Stimulated activated CD4-positive, alpha-beta T cell treated with anti-CD3 and anti-CD28 coated beads, TNF-alpha, amount 100 ng/mL, for 4 hours (primary cell): ENCODE results near the gene TOMM40.
"Not testable (repeated sequence)": the region's sequence is repeated elsewhere in the genome, so short reads cannot be mapped to it uniquely, and the experiment has no call there.

Experiments
- DNase-seq, 3 experiments: peaks; one replicate each; pipeline ENCODE4 v3.0.0-alpha.2; 2020; ENCODE audit warnings: low read depth in 3 of 3

The TOMM40 gene

GRCh38 chr19:44871809-44872208 lies 19.2 kb upstream of the TOMM40 start:
- no peak for DNase-seq

DNA sequence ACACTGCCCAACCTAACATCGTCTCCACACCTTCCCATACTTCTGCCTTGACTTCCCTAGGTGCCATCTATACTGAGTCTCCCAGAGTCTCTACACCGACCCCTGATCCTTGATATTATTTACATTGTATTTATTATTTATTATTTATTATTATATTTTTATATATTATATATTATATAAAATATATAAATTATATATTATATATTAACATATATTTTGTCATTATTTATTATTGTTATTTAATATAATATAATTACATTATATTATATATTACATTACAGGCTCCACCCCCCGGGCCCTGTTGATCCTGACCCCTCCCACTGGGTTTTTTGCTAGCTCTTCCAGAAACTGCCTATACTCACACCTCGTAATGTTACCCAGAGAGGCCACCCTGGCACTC lies 18.4 kb upstream of the TOMM40 start:
- DNase-seq, result no peak

DNA sequence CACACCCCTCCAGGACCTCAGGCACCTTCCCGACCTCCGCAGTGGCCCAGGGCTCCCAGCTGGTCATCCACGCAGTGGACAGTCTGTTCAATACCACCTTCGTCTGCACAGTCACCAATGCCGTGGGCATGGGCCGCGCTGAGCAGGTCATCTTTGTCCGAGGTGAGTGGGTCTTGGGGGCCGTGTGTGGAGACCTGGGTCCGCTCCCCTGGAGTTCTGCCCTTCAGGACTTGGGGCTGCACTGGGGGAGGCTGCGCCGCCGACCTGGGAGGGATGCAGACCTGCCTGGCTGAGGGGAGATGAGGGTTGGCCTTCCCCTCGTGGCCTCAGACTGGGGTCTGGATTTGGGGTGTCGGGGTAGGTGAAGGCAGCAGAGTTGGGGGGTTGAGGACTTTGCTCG lies 16.7 kb upstream of the TOMM40 start:
- no peak for DNase-seq

GRCh38 chr19:44875666-44876451 lies 15.2 kb upstream of the TOMM40 start:
- no peak for DNase-seq

GRCh38 chr19:44876930-44877535 lies 14.0 kb upstream of the TOMM40 start:
- DNase-seq, result no peak

DNA sequence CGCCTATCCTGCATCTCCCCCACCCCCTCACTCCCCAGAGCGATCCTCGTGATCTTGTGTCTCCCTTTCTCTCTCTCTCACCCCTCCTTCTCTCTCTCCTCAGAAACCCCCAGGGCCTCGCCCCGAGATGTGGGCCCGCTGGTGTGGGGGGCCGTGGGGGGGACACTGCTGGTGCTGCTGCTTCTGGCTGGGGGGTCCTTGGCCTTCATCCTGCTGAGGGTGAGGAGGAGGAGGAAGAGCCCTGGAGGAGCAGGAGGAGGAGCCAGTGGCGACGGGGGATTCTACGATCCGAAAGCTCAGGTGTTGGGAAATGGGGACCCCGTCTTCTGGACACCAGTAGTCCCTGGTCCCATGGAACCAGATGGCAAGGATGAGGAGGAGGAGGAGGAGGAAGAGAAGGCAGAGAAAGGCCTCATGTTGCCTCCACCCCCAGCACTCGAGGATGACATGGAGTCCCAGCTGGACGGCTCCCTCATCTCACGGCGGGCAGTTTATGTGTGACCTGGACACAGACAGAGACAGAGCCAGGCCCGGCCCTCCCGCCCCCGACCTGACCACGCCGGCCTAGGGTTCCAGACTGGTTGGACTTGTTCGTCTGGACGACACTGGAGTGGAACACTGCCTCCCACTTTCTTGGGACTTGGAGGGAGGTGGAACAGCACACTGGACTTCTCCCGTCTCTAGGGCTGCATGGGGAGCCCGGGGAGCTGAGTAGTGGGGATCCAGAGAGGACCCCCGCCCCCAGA lies 12.8 kb upstream of the TOMM40 start:
- no peak for DNase-seq

- DNase-seq, result no peak
Observed at GRCh38 chr19:44879309-44880065, 11.6 kb upstream of the TOMM40 start.

DNA sequence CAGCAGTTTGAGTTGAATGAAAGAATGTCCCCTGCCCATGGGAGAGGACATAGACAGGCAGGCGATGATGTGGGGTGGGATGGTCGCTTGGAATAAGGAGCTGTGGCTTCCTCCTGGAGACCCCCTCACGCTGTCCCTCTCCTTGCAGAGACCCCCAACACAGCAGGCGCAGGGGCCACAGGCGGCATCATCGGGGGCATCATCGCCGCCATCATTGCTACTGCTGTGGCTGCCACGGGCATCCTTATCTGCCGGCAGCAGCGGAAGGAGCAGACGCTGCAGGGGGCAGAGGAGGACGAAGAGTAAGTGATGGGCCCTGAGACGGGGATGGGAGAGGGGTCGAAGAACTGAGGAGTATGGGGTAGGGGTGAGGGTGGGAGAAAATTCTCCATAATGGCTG lies 9.0 kb upstream of the TOMM40 start:
- DNase-seq, result no peak

DNA sequence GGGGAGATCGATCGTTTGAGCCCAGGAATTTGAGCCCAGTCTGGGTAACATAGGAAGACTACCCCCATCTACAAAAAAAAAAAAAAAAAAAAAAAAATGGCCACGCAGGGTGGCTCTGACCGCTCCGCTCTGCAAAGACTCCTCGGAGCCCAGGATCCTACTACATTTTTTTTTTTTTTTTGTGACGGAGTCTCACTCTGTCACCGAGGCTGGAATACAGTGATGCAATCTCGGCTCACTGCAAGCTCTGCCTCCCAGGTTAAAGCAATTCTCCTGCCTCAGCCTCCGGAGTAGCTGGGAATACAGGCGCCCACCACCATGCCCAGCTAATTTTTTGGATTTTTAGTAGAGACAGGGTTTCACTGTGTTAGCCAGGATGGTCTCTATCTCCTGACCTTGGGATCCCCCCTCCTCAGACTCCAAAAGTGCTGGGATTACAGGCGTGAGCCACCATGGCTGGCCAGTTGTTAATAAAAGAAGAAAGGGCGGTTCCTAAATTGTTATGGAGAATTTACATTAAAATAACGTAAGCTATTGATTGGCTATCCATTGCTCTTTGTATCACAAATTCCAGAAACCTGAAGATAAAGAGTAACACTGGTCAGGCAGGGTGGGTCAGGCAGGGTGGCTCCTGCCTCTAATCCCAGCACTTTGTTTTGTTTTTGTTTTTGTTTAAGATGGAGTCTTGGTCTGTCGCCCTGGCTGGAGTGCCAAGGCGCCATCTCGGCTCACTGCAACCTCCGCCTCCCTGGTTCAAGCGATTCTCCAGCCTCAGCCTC lies 8.2 kb upstream of the TOMM40 start:
- not testable (repeated sequence) for DNase-seq

- DNase-seq, result no peak
Observed at GRCh38 chr19:44883922-44884321, 7.1 kb upstream of the TOMM40 start.

GRCh38 chr19:44884566-44884965 lies 6.5 kb upstream of the TOMM40 start:
- no peak for DNase-seq

DNA sequence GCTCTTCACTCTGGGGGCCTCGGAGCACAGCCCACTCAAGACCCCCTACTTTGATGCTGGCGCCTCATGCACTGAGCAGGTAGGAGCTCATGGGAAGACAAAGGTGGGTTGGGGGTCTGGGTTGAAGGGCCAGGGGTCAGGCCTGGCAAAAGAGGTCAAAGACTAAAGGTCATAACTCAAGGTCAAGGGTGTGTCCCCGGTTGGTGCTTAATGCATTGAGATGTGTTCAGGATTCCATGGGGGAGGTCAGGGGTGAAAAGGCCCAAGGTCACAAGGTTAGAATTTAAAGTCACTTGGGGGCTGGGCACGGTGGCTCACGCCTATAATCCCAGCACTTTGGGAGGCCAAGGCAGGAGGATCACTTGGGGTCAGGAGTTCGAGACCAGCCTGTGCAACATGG lies 4.9 kb upstream of the TOMM40 start:
- no peak for DNase-seq

- DNase-seq, result no peak
Observed at GRCh38 chr19:44887648-44888047, 3.4 kb upstream of the TOMM40 start.

- DNase-seq, result not testable (repeated sequence)
Observed at GRCh38 chr19:44888335-44888734, 2.7 kb upstream of the TOMM40 start.

DNA sequence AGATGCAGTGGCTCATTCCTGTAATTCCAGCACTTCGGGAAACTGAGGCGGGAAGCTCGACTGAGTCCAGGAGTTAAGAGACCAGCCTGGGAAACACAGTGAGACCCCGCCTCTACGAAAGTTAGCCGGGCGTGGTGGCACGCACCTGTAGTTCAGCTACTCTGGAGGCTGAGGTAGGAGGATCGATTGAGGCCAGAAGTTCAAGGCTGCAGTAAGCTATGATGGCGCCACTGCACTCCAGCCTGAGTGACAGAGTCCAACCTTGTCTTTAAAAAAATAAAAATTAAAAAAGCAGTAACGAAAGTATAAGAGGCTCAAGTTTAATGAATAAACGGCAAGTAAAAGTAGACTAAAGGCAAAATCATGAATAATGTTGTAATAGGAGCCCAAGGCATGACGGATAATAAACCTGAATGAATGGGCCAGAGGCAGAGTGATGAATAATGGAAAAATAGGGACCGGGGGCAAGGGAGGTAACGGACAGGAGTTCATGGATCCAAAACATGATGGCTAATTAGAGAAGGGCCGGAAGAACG lies 1.2 kb upstream of the TOMM40 start:
- DNase-seq, result no peak

GRCh38 chr19:44890366-44891015 lies 563 bp upstream of the TOMM40 start:
- peak in 2 of 3 experiments; percentile 99 to 100 for DNase-seq

GRCh38 chr19:44892932-44893331 lies 1.9 kb downstream of the TOMM40 start:
- DNase-seq, result no peak

DNA sequence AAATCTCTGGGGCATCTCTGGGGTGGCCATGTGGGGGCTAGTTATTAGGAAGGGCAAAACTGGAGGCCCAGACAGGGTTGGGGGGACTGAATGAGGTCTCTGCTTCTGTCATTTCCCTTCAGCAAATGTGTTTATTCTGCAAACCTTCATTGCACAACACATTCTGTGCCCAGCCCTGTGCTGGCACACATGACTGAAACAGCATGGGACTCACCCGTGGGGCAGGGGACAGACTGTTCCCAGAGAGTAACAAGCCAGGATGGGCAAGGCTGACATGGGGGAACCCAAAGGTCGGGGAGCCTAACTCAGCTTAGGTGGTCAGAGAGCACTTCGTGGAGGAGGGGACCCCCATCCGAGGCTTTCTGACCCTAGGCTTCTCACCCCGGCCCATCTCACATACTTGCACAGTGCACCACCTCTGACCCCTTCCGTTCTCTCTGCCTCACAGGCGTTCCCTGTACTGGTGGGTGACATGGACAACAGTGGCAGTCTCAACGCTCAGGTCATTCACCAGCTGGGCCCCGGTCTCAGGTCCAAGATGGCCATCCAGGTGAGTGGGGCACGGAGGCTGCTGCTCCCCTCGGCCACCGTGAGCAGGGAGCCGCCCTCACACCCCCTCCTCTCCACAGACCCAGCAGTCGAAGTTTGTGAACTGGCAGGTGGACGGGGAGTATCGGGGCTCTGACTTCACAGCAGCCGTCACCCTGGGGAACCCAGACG lies 2.4 kb downstream of the TOMM40 start:
- DNase-seq, result no peak

DNA sequence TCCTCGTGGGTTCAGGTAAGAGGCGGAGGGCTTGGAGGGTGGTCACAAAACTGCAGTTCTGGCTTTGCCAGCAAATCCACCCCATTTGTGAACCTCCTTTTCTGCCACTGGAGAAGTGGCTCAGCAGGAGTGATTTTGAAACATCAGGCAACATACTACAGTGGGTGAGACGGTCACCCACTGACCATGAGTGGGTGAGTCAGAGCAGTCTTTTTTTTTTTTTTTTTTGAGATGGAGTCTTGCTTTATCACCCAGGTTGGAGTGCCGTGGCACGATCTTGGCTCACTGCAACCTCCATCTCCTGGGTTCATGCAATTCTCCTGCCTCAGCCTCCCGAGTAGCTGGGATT lies 3.0 kb downstream of the TOMM40 start:
- no peak for DNase-seq

DNA sequence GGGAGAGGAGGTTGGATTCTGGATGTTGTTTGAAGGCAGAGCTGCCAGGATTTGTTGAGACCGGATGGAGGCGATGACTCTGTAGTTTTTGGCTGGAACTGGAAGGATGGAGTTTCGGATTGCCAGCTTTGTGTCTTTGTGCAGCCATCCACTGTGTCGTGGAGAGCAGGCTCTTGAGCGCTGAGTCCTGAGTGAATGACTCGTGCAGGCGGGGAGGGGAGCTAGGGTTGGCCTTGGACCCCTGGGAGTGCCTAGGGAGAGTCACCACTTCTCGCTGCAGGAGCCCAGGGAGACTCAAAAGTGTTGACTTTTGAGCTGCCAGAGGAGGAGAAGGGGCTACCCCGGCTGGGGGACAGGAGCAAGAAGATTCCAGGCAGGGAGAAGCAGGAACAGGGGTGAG lies 3.9 kb downstream of the TOMM40 start:
- no peak for DNase-seq
